ENCODE results near the gene ACTL6B.

GRCh38 chr7:100699018-100699417 is 42.8 kb upstream of the ACTL6B start:
- no peak for TF ChIP-seq POLR2AphosphoS5 (IDR thresholded peaks at IDR 0.05; ENCODE audit: low read depth, low read length)
- no peak for TF ChIP-seq TAF1 (IDR thresholded peaks at IDR 0.05; ENCODE audit: low read depth, low read length)
- no peak for TF ChIP-seq POLR2A (IDR thresholded peaks at IDR 0.05; ENCODE audit: low read depth, low read length)
- TF ChIP-seq POU2F2 (IDR thresholded peaks at IDR 0.05; ENCODE audit: low read depth, low read length), result no peak
- no peak for TF ChIP-seq SPI1 (IDR thresholded peaks at IDR 0.05; ENCODE audit: low read depth, low read length)

All from GM12891 (cell line).